Caco-2 (cell line): ENCODE results near the gene MSGN1. TPM values are rescaled to one million over a fixed set of nuclear protein-coding genes. Genes with fewer than 3 reads are reported as not detected.
A peak's percentile ranks its signal among the peaks of the same experiment; 100 is the strongest.

Experiments used
- BruUV-seq: library from RNA; stranded (reverse); fragments of 400-500 nt; replicated peaks from 2 replicates; lab custom pipeline; 2021; lab: Mats Ljungman, UMichigan
- CTCF ChIA-PET: fragments of 300-600 bp; sonication (Branson Sonifier 250); formaldehyde crosslinking; loops from one replicate; lab custom pipeline; 2022; ENCODE audit warnings: antibody characterized with exemption; lab: Charles Lee
- POLR2A ChIA-PET: fragments of 300-600 bp; sonication (Branson Sonifier 250); formaldehyde crosslinking; loops from one replicate; lab custom pipeline; 2022; ENCODE audit warnings: antibody characterized with exemption; lab: Charles Lee
- DNase-seq, 2 experiments: peaks; one replicate each; pipeline versions ENCODE4 v3.0.0 to v3.0.0-alpha.2; 2020 to 2022
- H3K27me3 ChIP-seq: replicated peaks from 2 replicates; pipeline ENCODE4 v1.6.0; 2011; ENCODE audit warnings: low read length; ENCODE audit not compliant: control insufficient read depth, insufficient read depth
- H3K36me3 ChIP-seq: 2 replicates; pipeline ENCODE4 v1.5.1; 2011; ENCODE audit warnings: low read length; ENCODE audit not compliant: control insufficient read depth, insufficient read depth
- H3K4me1 ChIP-seq: fragments of 250-450 bp; sonication (Bioruptor Pico); 2 replicates; pipeline ENCODE4 v1.5.1; 2020; ENCODE audit warnings: mild to moderate bottlenecking
- H3K4me3 ChIP-seq: 2 replicates; pipeline ENCODE4 v1.5.1; 2011; ENCODE audit warnings: low read depth, mild to moderate bottlenecking, control low read depth, low read length
- H3K9me3 ChIP-seq: fragments of 250-450 bp; sonication (Bioruptor Pico); 2 replicates; pipeline ENCODE4 v1.5.1; 2020; ENCODE audit warnings: mild to moderate bottlenecking, moderate library complexity
- H3K27ac Mint-ChIP-seq: one replicate; pipeline ENCODE4 v1.8.0; 2022; ENCODE audit warnings: mixed read lengths; ENCODE audit not compliant: unreplicated experiment
- H3K27me3 Mint-ChIP-seq: one replicate; pipeline ENCODE4 v1.8.0; 2022; ENCODE audit warnings: mixed read lengths; ENCODE audit not compliant: insufficient read depth, unreplicated experiment
- H3K36me3 Mint-ChIP-seq: one replicate; pipeline ENCODE4 v1.8.0; 2022; ENCODE audit warnings: mild to moderate bottlenecking, mixed read lengths; ENCODE audit not compliant: insufficient read depth, unreplicated experiment
- H3K4me1 Mint-ChIP-seq: one replicate; pipeline ENCODE4 v1.8.0; 2022; ENCODE audit warnings: low read depth, mixed read lengths; ENCODE audit not compliant: unreplicated experiment
- H3K4me3 Mint-ChIP-seq: one replicate; pipeline ENCODE4 v1.8.0; 2022; ENCODE audit warnings: mild to moderate bottlenecking, moderate library complexity, mixed read lengths; ENCODE audit not compliant: unreplicated experiment
- H3K9me3 Mint-ChIP-seq: one replicate; pipeline ENCODE4 v1.8.0; 2022; ENCODE audit warnings: mixed read lengths; ENCODE audit not compliant: unreplicated experiment
- CTCF ChIP-seq, 2 experiments: fragments of 200-600 bp in 1 of 2; IDR thresholded peaks; 1 replicate in 1 of 2; 2 replicates in 1 of 2; pipeline versions ENCODE4 v1.5.1 to v1.8.0; 2011 to 2022; ENCODE audit warnings: antibody characterized with exemption in 1 of 2, control low read depth in 1 of 2, inconsistent platforms in 1 of 2, low read depth in 1 of 2, low read length in 1 of 2, mild to moderate bottlenecking in 1 of 2, moderate library complexity in 1 of 2; ENCODE audit not compliant: insufficient read depth in 1 of 2, severe bottlenecking in 1 of 2, unreplicated experiment in 1 of 2
- intact Hi-C: fragments of 100-400 bp; cut with micrococcal nuclease; formaldehyde crosslinking; loops from one replicate; pipeline ENCODE4 v1.10.0; 2022; ENCODE audit not compliant: unreplicated experiment
- total RNA-seq: library from RNA; stranded (reverse); gene quantifications from 2 replicates; pipeline ENCODE4 v1.2.3, GENCODE V29; 2022

Gene MSGN1
- total RNA-seq, 1 experiment from 2014 or later, result not detected

- Mint-ChIP-seq H3K27me3 (peaks cover 17% of the 10 kb centered on the region), H3K9me3 (no peaks in the 10 kb centered on the region), H3K4me3 (no peak overlapping the region), H3K27ac (no peak overlapping the region), H3K36me3 (no peaks in the 10 kb centered on the region), H3K4me1 (no peaks in the 10 kb centered on the region)
- Histone ChIP-seq H3K27me3 (no peaks in the 10 kb centered on the region), H3K4me3 (no peak overlapping the region), H3K4me1 (no peaks in the 10 kb centered on the region), H3K9me3 (no peaks in the 10 kb centered on the region), H3K36me3 (no peaks in the 10 kb centered on the region)
- no TSS peak for BruUV-seq
- ChIA-PET POLR2A (no interaction called here), CTCF (no interaction called here)
- intact Hi-C loops, result no loop called here
- DNase-seq, result no peak
- no peak for TF ChIP-seq CTCF (IDR thresholded peaks at IDR 0.05; ENCODE audit: insufficient read depth in 1 of 2, low read depth in 1 of 2, low read length in 1 of 2, severe bottlenecking in 1 of 2, unreplicated experiment in 1 of 2)
These were observed 11.5 kb downstream of the MSGN1 start for GRCh38 chr2:17827785-17828184.

GRCh38 chr2:17830053-17831034 is 14.1 kb downstream of the MSGN1 start:
- no peaks in the 10 kb centered on the region for H3K36me3 ChIP-seq
- peak in 1 of 2 experiments; percentile 31 for DNase-seq
- Mint-ChIP-seq H3K4me3 (no peak overlapping the region), H3K4me1 (no peaks in the 10 kb centered on the region), H3K27me3 (peaks cover 17% of the 10 kb centered on the region), H3K36me3 (no peaks in the 10 kb centered on the region), H3K27ac (no peak overlapping the region), H3K9me3 (no peaks in the 10 kb centered on the region)
- intact Hi-C loops, result no loop called here
- H3K4me3 ChIP-seq, result no peak overlapping the region
- no peaks in the 10 kb centered on the region for H3K27me3 ChIP-seq
- ChIA-PET CTCF (no interaction called here), POLR2A (no interaction called here)
- TF ChIP-seq CTCF (IDR thresholded peaks at IDR 0.05; ENCODE audit: insufficient read depth in 1 of 2, low read depth in 1 of 2, low read length in 1 of 2, severe bottlenecking in 1 of 2, unreplicated experiment in 1 of 2), result peak in 1 of 2 experiments; percentile 27
- no peaks in the 10 kb centered on the region for H3K9me3 ChIP-seq
- no peaks in the 10 kb centered on the region for H3K4me1 ChIP-seq
- BruUV-seq, result no TSS peak

- H3K4me3 ChIP-seq, result no peak overlapping the region
- Mint-ChIP-seq H3K9me3 (no peaks in the 10 kb centered on the region), H3K27ac (no peak overlapping the region), H3K27me3 (peaks cover 11% of the 10 kb centered on the region), H3K4me1 (no peaks in the 10 kb centered on the region), H3K4me3 (no peak overlapping the region), H3K36me3 (no peaks in the 10 kb centered on the region)
- no peak for DNase-seq
- no peaks in the 10 kb centered on the region for H3K4me1 ChIP-seq
- no peak for TF ChIP-seq CTCF (IDR thresholded peaks at IDR 0.05; ENCODE audit: insufficient read depth in 1 of 2, low read depth in 1 of 2, low read length in 1 of 2, severe bottlenecking in 1 of 2, unreplicated experiment in 1 of 2)
- no TSS peak for BruUV-seq
- ChIA-PET POLR2A (no interaction called here), CTCF (no interaction called here)
- no peaks in the 10 kb centered on the region for H3K36me3 ChIP-seq
- intact Hi-C loops, result no loop called here
- H3K27me3 ChIP-seq, result no peaks in the 10 kb centered on the region
- H3K9me3 ChIP-seq, result no peaks in the 10 kb centered on the region
These were observed 19.3 kb downstream of the MSGN1 start for GRCh38 chr2:17835516-17835915.
